ENCODE results near the gene CD200R1L. TPM values are rescaled to one million over a fixed set of nuclear protein-coding genes. Genes with fewer than 3 reads are reported as not detected.

The CD200R1L gene
- total RNA-seq, 1 experiment from 2014 or later = not detected

GRCh38 chr3:112817797-112818196 is 28.9 kb downstream of the CD200R1L start:
- H3K27me3 Mint-ChIP-seq (ENCODE audit: low read depth) = no peaks in the 10 kb centered on the region

More at GRCh38 chr3:112817797-112818196, 28.9 kb downstream of the CD200R1L start:
- no peak overlapping the region for H3K56ac ChIP-seq (ENCODE audit: insufficient read length, low read depth, low read length)
- no peak overlapping the region for H2AFZ ChIP-seq (ENCODE audit: low read length)
- H4K5ac ChIP-seq (ENCODE audit: insufficient read length, low read depth, low read length) = no peak overlapping the region
- H2BK120ac ChIP-seq (ENCODE audit: low read depth, low read length, poor library complexity, severe bottlenecking) = no peak overlapping the region
- no peak overlapping the region for H3K9ac ChIP-seq (ENCODE audit: extremely low read depth, insufficient read length, low read length)
- no peak overlapping the region for H2AK5ac ChIP-seq (ENCODE audit: insufficient read length, low read length)
- H3K4me1 ChIP-seq (ENCODE audit: insufficient read depth, low read length) = no peaks in the 10 kb centered on the region
- no peak for DNase-seq
- peaks cover 7 to 12% of the 10 kb centered on the region in 2 experiments for H3K4me1 Mint-ChIP-seq
- H3K27me3 ChIP-seq (ENCODE audit: insufficient read depth, low read length) = no peaks in the 10 kb centered on the region
- no peaks in the 10 kb centered on the region for H4K20me1 ChIP-seq (ENCODE audit: control insufficient read depth, insufficient read depth, insufficient read length)
- no peaks in the 10 kb centered on the region for H3K79me2 ChIP-seq (ENCODE audit: insufficient read depth, low read length)
- peaks cover 3 to 4% of the 10 kb centered on the region in 2 experiments; a peak in 1 of 5 replicates for H3K9me3 Mint-ChIP-seq
- no peak overlapping the region for H3K4ac ChIP-seq (ENCODE audit: low read depth, low read length)
- H3K27ac ChIP-seq (ENCODE audit: insufficient read length, low read depth, low read length) = no peak overlapping the region
- H3K4me3 Mint-ChIP-seq = no peak overlapping the region
- no peaks in the 10 kb centered on the region for H3K79me1 ChIP-seq (ENCODE audit: insufficient read depth, low read depth, low read length, poor library complexity, severe bottlenecking)
- no peaks in the 10 kb centered on the region for H3K9me3 ChIP-seq (ENCODE audit: control insufficient read depth, low read depth, low read length)
- no peak overlapping the region for H4K8ac ChIP-seq (replicated peaks; ENCODE audit: insufficient read length, low read depth, low read length)
- no peak overlapping the region for H3K14ac ChIP-seq (ENCODE audit: insufficient read depth, low read length)
- H2BK15ac ChIP-seq (ENCODE audit: low read depth, low read length) = no peak overlapping the region
- H3K23ac ChIP-seq (ENCODE audit: insufficient read length, low read depth, low read length) = no peak overlapping the region
- no peak overlapping the region for H3K4me2 ChIP-seq (ENCODE audit: insufficient read depth, insufficient read length, low read length)
- no peak overlapping the region for H2BK20ac ChIP-seq (ENCODE audit: low read depth, low read length, poor library complexity, severe bottlenecking)
- H3K36me3 Mint-ChIP-seq (ENCODE audit: insufficient read depth in 1 of 3, low read depth in 3 of 3) = no peaks in the 10 kb centered on the region; a peak in 2 of 7 replicates
- no CpG with 5 or more reads among the region's 3 CpGs for WGBS (ENCODE audit: extremely low coverage, insufficient read length, low lambda C conversion rate)
- no peak overlapping the region for H3T11ph ChIP-seq (ENCODE audit: low read length)
- H2BK12ac ChIP-seq (ENCODE audit: insufficient read length, low read depth, low read length) = no peak overlapping the region
- no peak overlapping the region for H2BK5ac ChIP-seq (ENCODE audit: insufficient read length, low read length)
- no peak for TF ChIP-seq CTCF (conservative IDR thresholded peaks at IDR 0.05)
- no peak overlapping the region for H3K27ac Mint-ChIP-seq
- no peaks in the 10 kb centered on the region for H3K23me2 ChIP-seq (ENCODE audit: insufficient read length, low read depth, low read length, poor library complexity, severe bottlenecking)
- no peak overlapping the region for H4K91ac ChIP-seq (ENCODE audit: insufficient read length, low read depth, low read length)
- H3K18ac ChIP-seq (ENCODE audit: insufficient read length, low read depth, low read length) = no peak overlapping the region
